COLO829 (cell line): ENCODE data around the gene VCX3B.
"Not testable (repeated sequence)": the region's sequence is repeated elsewhere in the genome, so short reads cannot be mapped to it uniquely, and the experiment has no call there.

Experiments used
- DNase-seq: peaks from one replicate; pipeline ENCODE4 v3.0.0; 2012; ENCODE audit warnings: low spot score

The VCX3B gene

GRCh38 chrX:8464530-8464929, at the start of gene VCX3B:
Gene VCX3B, plus strand, starts transcription at chrX:8464830. Its CDS starts 621 bp downstream, at chrX:8465451.
- DNase-seq = not testable (repeated sequence)

GRCh38 chrX:8418301-8418700, 46.3 kb upstream of the VCX3B start:
- no peak for DNase-seq

DNA sequence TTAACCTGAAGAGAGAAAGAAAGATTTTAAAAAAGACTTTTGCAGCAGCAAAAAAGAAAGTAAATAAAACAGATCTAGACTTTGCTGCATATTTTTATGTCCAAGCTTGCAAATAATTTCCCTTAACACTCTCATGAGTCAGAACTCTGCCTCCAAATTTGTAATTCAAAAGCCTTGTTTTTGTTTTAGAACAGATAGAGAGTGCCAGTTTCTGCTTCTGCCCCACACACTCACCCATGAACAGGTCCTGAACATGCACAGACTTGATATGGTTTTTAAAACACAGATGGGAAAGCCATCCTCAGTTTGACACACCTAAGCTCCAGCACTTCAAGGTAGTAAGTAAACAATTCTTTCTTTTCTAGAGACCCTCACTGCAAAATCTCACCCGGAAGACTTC, 39.7 kb upstream of the VCX3B start:
- DNase-seq = no peak

GRCh38 chrX:8429692-8430249, 34.9 kb upstream of the VCX3B start:
- no peak for DNase-seq

GRCh38 chrX:8430444-8430843, 34.2 kb upstream of the VCX3B start:
- DNase-seq = no peak

GRCh38 chrX:8432396-8432795, 32.2 kb upstream of the VCX3B start:
- DNase-seq = no peak

DNA sequence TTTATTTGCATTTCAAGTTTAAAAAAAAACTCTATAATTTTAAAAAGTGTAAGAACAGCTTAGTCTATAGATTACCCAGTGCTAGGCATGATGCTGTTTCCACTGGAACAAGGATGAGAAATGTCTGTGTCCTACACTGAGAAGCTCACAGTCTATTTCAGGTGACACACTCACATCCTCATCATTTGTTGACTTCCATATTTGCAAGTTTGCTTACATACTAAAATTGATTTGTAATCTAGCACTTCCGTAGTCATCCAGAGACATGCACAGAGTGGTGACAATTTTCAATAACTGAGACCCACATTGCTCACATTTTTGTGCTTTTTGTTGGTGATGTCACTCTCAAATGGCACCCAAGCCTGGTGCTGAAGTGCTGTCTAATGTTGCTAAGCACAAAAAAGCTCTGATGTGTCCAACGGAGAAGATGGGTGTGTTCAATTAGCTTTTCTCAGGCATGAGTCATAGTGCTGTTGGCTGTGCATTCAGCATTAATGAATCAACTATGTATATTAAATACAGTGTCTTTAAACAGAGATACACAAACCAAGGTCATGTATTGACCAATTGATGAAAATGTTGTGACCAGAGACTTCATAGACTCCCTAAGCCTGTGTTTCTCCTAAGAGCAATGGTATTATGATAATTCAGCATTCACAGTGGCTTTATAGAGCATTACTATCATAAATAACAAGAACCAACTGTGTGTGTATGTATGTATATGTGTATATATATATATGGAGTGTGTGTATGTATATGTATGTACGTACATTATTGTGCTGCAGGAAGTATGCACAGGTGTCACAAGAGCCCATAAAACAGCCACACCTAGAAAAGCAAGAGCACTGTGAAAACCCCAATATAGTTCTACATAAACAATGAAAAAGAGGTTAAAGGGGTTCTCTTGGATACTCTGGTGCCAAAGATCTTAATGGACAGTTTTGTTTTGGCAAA, 31.2 kb upstream of the VCX3B start:
- no peak for DNase-seq

DNA sequence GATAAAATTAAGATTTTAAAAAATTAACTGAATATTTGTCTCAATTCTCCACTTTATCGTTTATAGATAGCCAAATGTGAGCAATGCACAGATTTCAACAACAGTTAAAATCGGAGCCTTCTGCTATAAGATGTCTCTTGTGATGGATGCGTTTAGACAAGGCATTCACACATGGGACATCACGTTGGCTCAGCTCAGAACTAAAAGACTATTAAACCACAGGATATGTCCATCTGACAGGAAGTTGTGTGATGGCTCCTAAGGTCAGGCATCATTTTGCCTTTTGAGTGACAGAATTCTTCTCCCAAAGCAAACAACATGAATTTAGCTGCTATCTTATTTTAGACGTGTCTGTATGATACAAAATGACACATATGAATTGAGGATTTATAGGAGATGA, 17.3 kb upstream of the VCX3B start:
- DNase-seq = no peak

DNA sequence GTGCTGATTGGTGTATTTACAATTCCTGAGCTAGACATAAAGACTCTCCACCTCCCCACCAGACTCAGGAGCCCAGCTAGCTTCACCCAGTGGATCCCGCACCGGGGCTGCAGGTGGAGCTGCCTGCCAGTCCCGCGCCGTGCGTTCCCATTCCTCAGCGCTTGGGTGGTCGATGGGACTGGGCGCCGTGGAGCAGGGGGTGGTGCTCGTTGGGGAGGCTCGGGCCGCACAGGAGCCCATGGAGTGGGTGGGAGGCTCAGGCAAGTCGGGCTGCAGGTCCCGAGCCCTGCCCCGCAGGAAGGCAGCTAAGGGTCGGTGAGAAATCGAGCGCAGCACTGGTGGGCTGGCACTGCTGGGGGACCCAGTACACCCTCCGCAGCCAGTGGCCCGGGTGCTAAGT, 12.3 kb upstream of the VCX3B start:
- DNase-seq = not testable (repeated sequence)

GRCh38 chrX:8453611-8454010, 11.0 kb upstream of the VCX3B start:
- no peak for DNase-seq

- no peak for DNase-seq
These were observed 9.1 kb upstream of the VCX3B start for GRCh38 chrX:8455557-8455956.

GRCh38 chrX:8462488-8462887, 2.1 kb upstream of the VCX3B start:
- no peak for DNase-seq

GRCh38 chrX:8484360-8484949, 19.8 kb downstream of the VCX3B start:
- DNase-seq = no peak

- DNase-seq = not testable (repeated sequence)
These were observed 30.4 kb downstream of the VCX3B start for GRCh38 chrX:8495036-8495435.

GRCh38 chrX:8500203-8500602, 35.6 kb downstream of the VCX3B start:
- no peak for DNase-seq

DNA sequence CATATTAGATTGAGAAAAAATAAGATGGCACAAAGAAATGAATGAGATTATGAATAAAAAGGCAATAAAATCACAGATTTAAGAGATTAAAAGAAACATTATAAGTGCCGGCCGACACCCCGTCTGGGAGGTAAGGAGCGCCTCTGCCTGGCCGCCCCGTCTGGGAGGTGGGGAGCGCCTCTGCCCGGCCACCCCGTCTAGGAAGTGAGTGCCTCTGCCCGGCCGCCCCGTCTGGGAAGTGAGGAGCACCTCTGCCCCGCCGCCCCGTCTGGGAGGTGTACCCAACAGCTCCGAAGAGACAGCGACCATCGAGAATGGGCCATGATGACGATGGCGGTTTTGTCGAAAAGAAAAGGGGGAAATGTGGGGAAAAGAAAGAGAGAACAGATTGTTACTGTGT, 37.5 kb downstream of the VCX3B start:
- not testable (repeated sequence) for DNase-seq

DNA sequence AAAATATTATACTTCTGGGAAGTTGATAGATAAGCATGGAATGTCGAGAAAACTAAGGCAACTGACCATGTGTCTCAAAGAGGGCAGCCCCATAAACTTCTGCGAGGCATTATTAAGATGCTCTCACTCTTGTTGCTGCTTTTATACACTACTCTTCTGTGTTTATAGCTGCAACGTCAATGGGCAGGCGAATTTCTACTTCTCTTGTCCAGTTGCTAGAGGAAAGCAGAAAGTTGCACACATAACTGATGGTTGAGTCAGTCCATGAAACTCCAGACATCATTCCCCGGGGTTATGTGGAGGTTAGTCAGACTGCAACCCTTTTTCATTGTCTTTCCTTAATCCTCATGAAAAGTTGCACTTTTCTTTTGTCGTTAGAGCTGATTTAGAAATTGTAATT, 39.8 kb downstream of the VCX3B start:
- no peak for DNase-seq
